ENCODE results near the gene APOBEC2.
A peak's percentile ranks its signal among the peaks of the same experiment; 100 is the strongest.

APOBEC2 gene

DNA sequence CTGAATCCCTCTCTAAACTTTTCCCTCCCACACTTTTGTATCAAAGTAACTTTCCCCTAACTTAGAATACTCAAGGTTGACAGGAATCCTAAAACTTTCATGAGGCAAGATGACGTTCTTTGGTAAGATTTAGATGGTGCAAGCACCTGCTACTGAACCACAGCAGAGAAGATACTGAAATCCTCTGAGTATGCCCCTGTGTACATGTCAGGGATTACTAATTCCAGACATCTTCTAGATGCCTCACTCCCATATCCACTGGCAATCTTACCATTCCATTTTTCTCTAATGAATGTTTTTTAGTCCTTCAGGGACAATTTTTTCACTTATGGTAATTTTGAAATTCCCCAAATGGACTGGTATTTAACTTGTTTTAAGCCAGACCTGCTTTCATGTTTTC is 9.1 kb downstream of the APOBEC2 start:
- DNase-seq, result no peak

DNA sequence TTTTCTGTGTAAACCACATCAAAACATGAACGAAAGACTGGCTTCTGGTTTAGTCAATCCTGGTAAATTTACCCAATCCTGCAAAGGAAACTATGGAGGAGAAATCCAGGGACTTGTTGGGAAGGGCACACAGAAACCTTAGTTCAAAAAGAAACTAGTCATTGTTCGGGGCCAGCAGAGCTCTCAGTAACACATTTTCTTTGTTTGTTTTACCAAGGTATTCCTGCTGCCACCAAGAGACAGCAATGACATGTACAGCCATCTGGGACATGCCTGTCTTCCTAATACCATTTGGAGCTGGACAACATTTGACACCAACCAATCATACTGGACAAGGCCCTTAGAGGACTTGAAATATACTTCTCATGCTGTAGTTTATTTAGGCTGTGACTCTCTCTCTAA is 10.9 kb downstream of the APOBEC2 start:
- no peak for DNase-seq

DNA sequence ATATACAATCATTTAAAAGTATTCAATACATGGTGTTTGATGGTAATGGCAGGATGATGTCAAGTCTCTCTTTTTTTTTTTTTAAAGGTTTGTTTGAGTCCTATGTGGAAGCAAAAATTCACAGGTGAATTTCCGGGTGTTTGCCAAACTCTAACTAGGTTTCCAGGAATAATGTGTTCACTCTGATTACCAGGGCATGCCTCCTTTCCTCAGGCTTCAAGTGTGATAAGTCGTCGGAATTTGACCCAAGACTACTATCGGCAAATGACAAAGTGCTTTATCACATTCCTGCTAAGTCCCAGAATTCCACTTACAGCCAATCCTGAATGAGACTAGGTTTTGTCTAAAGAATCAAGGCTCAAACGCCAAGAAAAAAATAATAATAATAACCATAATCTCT is 11.8 kb downstream of the APOBEC2 start:
- DNase-seq, result no peak

DNA sequence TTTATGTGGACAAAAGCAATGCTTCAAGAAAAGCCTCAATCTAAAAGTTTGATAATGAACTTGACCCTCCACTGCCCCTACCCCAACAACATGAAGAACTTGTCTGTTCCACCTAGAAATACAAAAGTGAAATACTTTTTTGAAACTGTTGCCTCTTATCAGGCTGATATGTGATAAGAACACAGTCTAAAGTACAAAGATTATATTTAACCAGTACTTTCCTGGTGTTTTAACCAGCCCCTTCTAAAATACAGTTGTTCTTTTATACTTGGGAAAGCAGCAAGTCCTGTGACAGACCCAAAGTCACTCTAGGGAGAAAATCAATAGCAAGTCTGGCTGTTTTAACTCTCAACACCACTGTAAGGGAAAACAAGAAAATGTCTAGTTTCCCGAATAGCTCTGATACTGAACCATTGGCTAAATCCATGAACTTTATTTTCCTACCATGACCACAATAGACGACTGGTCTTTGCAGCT is 12.6 kb downstream of the APOBEC2 start:
- DNase-seq, result no peak

DNA sequence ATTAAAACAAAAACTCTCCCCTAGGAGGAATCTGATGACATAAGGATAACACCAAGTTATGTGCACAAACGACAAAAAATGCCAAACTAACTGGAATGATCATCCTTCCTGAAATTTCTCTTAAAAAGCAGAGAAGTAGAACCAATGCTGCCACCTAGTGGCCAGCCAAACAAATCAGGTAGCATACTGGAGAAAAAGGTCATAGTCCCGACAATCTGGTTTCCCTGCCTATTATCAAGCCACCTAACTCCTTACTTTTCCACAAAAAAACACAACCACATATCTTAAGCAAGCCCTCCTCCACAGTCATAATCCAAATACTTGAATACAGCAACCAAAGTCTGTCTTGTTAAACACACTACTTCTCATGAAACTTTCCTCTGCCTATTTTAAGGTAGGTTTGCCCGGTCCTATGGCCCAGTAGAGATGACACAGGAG is 13.9 kb downstream of the APOBEC2 start:
- DNase-seq, result peak; percentile 68

DNA sequence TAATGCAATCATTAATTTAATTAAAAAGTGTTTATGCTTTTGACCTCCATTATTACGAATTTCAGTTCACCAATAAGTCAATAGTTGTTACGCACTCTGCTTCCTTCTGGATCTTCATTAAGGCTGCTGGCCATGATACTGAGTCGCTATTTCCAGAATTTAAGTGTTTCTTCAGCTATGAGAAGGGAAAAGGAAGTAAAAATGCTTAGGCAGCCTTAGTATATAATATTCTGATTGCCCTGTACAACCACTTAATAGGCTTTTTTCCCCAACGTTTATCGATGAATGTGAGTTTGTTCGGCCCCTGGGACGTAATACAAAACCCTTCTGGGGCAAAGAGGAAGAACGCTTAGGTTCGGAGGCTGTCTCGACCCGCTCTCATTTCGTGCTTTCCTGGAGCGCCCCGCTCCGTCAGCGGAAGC is 18.5 kb downstream of the APOBEC2 start:
- no peak for DNase-seq

DNA sequence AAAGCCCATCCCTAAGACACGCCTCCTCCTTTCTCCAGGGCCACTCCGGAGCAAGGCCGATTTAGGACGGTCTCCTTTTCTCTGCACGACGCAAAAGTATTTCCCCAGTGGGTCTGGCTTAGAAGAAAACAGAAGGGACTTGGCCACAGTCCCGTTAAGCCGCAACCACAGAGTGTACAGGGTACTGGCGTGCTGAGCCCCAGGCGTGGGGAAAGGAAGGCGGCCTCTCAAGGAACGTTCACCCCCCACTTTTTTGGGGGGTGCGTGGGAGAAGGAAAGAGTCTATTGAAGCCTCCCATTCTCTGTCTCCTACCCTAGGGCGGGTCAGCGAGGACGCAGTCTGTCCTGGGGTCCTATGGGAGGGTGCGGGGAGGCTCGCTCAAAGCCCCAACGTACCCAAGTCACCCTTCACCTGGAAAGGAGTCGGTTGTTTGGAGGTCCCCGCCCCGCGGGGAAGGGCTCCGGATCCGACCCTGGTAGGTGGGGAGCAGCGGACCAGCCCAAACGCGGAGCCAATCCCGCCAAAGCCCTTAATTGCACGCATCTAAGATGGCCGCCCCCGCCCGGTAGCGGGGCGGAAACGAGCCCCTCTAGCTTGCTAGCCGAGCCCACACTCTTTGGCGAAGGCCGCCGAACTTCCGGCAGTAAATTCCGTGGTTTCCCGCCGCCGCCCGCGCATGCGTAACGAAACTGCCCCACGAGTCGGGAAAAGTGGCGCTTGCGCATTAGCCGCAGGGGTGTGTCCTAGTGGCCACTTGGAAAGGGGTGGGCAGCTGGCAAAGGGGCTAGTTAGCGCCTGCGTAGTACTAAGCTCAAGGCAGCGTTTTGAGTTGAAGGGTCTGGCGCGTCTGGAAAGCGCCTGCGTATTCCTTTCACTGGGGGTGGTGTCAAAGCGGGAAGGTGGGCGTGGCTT is 19.2 kb downstream of the APOBEC2 start, which contains the start of gene OARD1:
TSS of gene OARD1 (minus strand) at position 434 of the 913 bp plus-strand sequence. CDS start 722 bp downstream, outside the sequence.
- DNase-seq, result peak; percentile 100

DNA sequence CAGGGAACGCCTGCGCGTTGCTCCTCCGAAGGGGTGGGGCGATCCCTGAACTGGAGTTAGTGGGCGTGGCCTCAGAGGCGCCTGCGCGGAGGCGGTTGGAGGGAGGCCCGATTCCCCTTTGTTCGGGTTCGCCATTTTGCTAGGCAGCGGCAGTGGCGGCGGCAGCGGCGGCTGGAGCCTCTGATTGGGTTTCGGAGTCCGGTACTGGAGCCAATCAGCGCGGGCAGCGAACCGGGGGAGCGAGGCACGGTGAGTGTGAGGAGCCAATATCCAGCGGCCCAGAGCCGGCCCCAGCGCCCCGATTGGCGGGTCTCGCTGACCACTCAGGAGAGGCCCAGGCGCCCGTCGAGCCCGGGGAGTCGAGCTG is 19.8 kb downstream of the APOBEC2 start, which contains the start of gene NFYA:
TSS of gene NFYA (plus strand) at position 139 of the 367 bp plus-strand sequence. CDS start 6,116 bp downstream, outside the sequence.
- no peak for DNase-seq

DNA sequence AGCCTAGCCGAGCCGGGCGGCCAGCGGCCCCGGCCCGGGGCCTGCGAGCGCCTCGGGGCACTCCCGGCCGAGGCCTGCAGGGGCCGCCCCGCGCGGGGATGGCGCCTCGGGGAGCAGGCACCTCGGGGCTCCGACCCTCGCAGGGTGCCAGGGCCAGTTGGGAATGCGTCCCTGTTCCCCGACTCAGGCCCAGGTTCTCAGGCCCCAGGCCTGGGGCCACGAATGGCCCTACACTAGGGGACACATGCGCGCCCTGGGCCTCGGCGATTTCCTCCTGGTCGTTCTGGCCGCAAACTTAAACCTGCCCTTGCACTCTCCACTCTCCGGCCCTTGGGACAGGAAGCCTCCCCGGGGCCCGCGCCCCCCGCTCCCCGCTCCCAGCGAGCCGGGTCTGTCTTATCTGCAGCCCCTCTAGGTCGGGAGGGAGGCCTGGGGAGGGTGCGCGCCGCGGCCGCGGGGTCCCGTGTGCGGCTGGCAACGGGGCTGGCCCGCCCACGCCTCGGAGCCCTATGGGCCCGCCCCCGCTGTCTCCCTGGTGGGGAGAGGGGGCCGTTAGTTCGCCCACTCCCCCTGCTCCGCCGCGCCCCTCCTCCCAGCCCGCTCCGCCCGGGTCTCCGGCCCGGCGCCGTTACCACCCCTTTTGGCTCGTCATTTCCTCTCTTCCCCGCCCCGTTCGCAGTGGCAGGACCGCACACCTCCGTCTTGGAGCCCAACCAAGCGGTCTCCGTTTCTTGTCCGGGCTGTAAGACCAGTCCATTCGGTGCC is 20.4 kb downstream of the APOBEC2 start:
- peak; percentile 91 for DNase-seq

DNA sequence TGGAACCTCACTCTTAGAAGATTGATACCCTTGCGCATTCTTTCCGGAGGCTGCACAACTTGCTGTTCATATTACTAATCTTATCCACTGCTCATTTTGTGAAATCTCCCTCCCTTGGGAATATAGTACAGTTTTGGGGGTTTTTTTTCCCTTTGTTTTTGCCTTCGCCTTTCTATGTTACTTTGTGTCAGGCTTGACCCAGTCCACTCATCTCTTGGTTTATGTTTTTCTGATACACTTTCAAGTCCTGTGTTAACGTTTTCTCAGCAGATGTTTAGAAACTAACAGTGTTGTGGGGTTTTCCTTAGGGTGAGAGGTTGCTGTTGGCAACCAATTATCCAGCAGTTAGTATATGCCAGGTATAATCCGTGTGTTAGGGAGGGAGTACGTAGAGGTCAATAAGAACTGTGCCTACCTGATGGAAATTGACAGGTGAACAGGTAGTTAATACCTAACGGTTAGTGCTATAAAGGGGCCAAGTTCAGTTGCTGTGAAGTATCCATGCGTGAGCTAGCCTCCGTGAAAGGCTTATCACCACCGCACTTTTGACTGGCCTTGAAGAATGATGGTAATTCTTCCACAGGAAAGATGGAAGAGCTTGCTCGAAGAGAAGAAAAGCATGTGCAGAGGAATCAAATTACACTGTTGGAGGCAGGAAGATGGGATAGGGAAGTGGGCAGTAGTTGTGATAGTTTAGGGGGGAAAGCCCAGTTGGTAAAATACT is 21.1 kb downstream of the APOBEC2 start:
- peak; percentile 70 for DNase-seq

DNA sequence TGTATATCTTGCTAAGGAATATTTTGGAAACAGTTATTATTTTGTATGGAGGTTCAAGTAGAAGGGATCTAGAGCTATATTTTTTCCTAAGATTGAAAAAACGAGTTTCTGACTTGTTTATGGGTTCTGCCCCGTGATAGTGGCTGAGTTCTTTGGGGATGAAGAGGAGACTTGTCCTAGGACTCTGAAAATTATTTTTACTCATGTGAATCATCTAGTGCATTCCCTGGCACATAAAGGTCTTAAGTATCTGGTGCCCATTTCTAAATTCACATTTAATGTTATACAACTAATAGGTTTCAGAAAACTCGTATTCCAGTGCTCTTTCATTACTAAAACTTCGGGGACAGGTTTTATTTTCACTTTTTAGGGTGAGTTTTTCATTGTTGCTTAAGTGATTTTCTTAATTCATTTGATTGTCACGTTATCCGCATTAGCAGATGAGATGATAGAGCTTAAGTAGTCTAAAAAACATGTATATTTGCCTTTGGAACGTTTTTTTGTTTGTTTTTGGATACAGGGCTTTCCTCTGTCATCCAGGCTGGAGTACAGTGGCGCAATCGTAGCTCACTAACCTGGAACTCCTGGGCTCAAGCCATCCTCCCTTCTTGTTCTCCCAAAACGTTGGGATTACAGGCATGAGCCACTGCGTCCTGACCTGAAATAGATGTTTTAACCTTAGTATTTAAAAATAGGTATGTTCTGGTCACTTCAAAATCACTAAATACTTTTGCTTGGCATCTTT is 21.9 kb downstream of the APOBEC2 start:
- no peak for DNase-seq

DNA sequence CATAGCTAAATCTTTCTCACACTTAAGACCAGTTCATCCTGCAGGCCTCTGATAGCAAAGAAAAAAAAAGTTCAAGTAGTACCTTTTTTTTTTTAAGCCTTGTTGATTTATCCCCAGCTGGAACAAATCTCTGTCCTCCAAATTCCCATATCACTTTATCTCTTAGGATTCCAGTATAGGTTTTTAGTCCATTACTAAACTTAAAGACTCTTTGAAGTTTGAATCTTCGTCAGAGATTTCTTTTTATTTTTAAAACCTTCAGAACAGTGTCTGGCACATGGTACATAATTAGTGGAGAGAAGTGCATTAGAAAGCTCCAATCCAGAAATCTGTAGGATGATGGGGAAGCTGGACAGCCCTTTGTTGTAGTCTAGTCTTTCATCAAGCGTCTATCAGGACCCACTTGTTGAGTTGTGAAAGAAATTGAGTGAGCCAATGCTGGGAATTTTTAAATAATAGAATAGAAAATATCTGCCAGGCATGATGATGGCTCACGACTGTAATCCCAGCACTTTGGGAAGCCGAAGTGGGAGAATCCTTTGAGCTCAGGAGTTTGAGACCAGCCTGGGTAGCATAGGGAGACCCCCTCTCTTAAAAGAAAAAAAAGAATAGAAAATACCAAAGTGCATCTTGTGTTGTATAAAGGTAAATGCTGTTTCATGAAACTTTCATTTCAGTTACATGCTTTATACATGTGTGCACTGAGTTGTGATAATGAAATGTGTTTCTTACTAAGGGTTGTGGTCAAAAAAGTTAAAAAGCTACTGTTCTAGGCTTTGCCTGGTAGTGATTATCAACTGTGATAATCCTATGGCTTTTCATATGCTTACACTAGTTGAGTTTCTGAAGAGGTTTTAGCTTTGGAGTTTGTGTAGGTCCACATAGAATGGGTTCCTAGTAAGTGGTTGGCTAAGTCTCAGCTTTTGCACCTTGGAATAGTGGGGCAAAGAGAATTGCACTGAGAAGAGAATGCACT is 22.9 kb downstream of the APOBEC2 start:
- no peak for DNase-seq

DNA sequence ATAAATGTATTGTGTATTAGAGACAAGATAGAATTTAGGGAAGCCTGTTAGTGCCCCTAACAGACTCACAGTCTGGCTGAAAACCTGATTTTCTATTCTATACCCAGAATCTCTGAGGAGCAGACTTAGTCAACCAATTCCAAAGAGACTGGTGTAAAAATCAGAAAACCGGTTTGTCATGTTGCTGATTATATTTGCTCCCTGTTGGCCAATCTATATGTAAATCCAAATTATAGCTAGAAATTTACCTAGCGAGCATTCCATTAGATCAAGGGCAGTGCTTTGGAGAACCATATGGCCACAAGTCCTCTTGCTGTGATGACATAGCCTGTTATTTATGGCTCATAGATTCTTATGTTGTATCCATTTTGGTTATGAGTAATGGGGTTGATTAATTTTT is 24.5 kb downstream of the APOBEC2 start:
- DNase-seq, result no peak

DNA sequence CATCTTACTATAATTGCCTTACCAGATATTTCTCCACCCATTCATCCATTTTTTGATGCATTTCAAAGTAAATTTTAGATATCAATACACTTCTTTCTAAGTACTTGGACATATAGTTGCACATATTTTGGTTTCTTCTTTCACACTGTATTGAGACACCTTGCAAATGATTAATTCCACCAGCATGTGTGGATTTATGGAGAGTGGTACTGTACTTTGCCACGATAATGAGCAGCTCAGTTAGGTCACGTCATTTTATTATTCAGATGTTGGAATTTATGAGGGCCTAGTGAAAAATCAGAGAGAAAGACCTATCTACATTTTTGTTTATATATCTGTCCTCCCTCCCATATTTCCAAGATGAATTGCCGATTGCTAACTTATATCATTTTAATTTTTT is 25.1 kb downstream of the APOBEC2 start:
- no peak for DNase-seq

DNA sequence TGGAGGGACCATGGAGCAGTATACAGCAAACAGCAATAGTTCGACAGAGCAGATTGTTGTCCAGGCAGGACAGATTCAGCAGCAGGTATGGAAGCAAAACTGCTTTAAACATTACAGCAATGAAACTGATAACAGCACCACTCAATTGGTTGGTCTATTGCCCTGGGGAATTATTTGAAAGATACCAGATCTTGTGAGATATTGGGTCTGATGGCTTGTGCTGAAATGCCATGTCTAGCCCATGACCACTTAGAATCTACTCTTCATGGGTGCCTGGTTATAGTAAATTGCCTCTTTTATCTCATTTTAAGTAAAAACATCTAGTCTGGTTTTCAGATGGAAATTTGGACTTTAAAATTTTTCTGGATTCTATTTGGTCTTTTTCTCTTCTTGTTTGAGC is 26.1 kb downstream of the APOBEC2 start:
- DNase-seq, result no peak

DNA sequence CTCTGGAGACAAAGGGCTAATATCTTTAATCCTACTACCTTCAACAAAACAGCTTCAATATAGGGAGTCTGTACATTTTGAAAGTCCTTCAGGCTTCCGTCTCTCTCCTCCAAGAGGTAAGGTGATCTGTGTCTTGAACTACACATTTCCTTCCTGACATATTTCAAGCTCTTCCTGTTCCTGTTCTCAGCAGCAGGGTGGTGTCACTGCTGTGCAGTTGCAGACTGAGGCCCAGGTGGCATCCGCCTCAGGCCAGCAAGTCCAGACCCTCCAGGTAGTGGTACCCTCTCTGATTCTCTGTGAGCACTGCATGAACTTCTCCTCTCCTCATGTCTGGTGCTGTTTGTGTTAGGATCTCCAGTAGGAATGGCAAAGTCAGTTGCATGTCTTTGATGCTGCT is 27.6 kb downstream of the APOBEC2 start:
- peak; percentile 47 for DNase-seq

DNA sequence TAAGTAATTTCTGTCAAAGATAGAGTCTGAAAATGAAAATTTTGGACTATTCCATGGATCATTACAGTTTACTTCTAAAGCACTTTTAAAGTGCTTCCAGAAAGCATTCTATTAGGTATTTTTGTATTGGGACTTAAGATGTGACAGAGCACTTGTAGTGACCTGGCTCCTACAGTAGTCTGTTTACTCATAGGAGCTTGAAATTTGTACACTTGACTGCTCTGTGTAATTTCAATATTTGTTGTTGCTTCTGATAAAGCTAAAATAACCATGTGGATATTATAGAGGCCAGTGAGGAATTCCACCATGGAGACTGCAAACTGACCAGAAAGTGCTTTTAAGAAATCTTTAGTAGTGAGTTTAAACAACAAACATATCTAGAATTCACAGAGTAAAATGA is 30.1 kb downstream of the APOBEC2 start:
- no peak for DNase-seq

DNA sequence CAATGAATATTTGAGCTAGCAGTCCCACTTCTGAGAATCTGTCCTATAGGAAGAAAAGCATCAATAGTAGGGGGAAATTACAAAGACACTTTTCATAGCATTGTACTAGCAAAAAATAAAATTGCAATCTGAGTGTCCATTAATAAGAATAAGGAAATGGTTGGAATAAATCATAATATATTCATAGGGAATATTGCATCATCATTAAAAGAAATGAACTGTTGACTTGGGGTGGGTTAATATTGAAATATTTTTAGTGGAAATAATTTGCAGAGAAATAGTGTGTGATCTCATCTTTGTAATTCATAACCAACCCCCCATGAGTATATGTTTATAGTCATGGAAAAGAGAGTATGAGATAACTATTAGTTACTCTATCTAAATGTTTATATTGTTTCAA is 32.2 kb downstream of the APOBEC2 start:
- no peak for DNase-seq

DNA sequence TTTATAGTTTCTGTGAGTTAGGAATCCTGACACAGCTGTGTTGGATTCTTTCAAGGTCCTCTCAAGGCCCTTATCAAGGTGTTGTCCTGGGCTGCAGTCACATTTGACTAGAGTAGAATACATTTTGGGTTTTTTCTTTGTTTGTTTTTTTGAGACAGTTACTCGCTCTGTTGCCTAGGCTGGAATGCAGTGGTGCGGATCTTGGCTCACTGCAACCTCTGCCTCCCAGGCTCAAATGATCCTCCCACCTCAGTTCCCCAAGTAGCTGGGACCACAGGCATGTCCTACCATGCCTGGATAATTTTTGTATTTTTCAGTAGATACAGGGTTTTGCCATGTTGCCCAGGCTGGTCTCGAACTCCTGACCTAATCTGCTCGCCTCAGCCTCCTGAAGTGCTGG is 35.4 kb downstream of the APOBEC2 start:
- DNase-seq, result no peak

DNA sequence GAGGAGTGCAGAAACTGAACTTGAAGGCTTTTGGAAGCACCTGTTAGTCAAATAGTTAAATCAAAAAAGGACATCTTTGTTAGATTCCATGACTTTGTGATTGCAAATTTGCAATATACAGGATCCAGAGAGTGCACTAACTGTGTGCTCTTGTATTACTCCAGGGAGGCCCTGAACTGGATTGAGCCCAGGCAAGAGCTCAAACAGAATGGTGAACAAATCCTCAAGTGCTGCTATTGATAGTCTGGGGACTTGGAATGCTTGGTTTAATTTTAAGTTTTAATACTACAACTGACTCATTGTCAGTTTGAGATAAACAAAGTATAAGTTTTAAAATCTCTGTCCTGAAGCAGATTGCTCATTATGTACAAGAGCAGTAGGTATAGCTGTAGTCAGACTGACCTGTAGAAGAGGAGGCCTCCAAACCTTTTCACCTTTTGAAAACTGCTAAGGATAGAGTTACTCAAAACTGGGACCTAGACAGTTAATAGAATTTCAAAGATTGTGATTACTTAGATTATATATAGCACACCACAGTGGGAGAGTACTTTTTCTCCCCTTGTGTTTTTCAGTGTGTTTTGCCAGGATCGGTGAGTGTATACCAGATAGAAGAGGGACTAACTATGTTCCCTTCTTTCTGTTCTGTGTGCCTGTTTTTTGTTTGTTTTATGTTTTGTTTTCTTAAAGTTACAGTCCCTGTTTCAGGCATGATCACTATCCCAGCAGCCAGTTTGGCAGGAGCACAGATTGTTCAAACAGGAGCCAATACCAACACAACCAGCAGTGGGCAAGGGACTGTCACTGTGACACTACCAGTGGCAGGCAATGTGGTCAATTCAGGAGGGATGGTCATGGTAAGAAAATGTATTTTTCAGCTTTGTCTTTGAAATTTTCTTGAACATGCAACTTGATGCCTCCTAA is 38.1 kb downstream of the APOBEC2 start:
- DNase-seq, result no peak
